Thoracic aorta (tissue), 2 donors: ENCODE results near the gene SLC22A9. TPM values are rescaled to one million over a fixed set of nuclear protein-coding genes. Genes with fewer than 3 reads are reported as not detected.

Experiments used
- ATAC-seq: fragments of 150-250 bp; one replicate; pipeline ENCODE4 v1.8.0; 2017; ENCODE audit warnings: low read depth; ENCODE audit not compliant: insufficient number of reproducible peaks, low FRiP score
- DNase-seq: peaks from one replicate; pipeline ENCODE4 v3.0.0-alpha.2; 2020; ENCODE audit warnings: low spot score
- H3K27ac ChIP-seq, 2 donors: fragments of 200-600 bp; sonication (generic); 1 replicate in 1 of 2; 2 replicates in 1 of 2; pipeline ENCODE4 v1.5.1; 2016; ENCODE audit warnings: mild to moderate bottlenecking in 2 of 2, moderate library complexity in 2 of 2
- H3K27me3 ChIP-seq: fragments of 200-600 bp; sonication (generic); replicated peaks from 2 replicates; pipeline ENCODE4 v1.6.0; 2016; ENCODE audit warnings: mild to moderate bottlenecking; ENCODE audit not compliant: insufficient read depth
- H3K36me3 ChIP-seq: fragments of 200-600 bp; sonication (generic); one replicate; pipeline ENCODE4 v1.5.1; 2016
- H3K4me1 ChIP-seq, 2 donors: fragments of 200-600 bp; sonication (generic); 1 replicate in 1 of 2; 2 replicates in 1 of 2; pipeline versions ENCODE4 v1.5.1 to v1.6.0; 2016; ENCODE audit warnings: low read depth in 2 of 2, mild to moderate bottlenecking in 1 of 2; ENCODE audit not compliant: control insufficient read depth in 1 of 2
- H3K4me3 ChIP-seq: fragments of 200-600 bp; sonication (generic); 2 replicates; pipeline ENCODE4 v1.5.1; 2016; ENCODE audit warnings: mild to moderate bottlenecking
- H3K9me3 ChIP-seq: fragments of 200-600 bp; sonication (generic); 2 replicates; pipeline ENCODE4 v1.5.1; 2016
- total RNA-seq, 2 donors: library from RNA; depleted of rRNA; stranded (reverse); fragments of >200 nt; gene quantifications; one replicate each; pipeline versions ENCODE4 v1.1.0 to v1.2.3, GENCODE V29; 2016
- TF ChIP-seq, protein P1 (sequence below): fragments of 200-600 bp; sonication (generic); IDR thresholded peaks from one replicate; pipeline ENCODE4 v1.5.1; 2019; ENCODE audit warnings: antibody characterized with exemption

SLC22A9 gene
- total RNA-seq, 2 donors from 2014 or later: not detected

DNA sequence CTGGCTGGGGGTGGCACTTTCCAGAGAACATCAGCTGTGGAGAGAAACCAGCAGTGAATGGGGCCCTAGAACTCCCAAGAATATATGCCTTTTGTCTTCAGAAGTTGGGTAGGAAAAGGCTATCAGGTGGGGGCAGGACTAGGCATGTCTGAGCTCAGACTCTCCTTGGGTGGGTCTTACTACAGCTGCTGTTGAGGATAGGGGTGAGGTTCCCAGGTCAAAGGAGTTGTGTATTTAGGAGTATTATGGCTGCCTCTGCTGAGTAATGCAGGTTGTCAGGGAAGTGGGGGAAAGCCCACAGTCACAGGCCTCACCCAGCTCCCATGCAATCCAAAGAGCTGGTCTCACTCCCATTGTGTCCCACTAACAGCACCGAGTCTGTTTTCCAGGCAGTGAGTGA, 26.1 kb downstream of the SLC22A9 start:
- H3K27ac ChIP-seq: no peak overlapping the region
- H3K4me1 ChIP-seq: no peaks in the 10 kb centered on the region
- ATAC-seq: no peak
- no peak overlapping the region for H3K4me3 ChIP-seq
- H3K27me3 ChIP-seq: no peaks in the 10 kb centered on the region
- DNase-seq: no peak
- TF ChIP-seq, protein P1, sequence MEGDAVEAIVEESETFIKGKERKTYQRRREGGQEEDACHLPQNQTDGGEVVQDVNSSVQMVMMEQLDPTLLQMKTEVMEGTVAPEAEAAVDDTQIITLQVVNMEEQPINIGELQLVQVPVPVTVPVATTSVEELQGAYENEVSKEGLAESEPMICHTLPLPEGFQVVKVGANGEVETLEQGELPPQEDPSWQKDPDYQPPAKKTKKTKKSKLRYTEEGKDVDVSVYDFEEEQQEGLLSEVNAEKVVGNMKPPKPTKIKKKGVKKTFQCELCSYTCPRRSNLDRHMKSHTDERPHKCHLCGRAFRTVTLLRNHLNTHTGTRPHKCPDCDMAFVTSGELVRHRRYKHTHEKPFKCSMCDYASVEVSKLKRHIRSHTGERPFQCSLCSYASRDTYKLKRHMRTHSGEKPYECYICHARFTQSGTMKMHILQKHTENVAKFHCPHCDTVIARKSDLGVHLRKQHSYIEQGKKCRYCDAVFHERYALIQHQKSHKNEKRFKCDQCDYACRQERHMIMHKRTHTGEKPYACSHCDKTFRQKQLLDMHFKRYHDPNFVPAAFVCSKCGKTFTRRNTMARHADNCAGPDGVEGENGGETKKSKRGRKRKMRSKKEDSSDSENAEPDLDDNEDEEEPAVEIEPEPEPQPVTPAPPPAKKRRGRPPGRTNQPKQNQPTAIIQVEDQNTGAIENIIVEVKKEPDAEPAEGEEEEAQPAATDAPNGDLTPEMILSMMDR: no peak
- no peaks in the 10 kb centered on the region for H3K9me3 ChIP-seq
- no peaks in the 10 kb centered on the region for H3K36me3 ChIP-seq

DNA sequence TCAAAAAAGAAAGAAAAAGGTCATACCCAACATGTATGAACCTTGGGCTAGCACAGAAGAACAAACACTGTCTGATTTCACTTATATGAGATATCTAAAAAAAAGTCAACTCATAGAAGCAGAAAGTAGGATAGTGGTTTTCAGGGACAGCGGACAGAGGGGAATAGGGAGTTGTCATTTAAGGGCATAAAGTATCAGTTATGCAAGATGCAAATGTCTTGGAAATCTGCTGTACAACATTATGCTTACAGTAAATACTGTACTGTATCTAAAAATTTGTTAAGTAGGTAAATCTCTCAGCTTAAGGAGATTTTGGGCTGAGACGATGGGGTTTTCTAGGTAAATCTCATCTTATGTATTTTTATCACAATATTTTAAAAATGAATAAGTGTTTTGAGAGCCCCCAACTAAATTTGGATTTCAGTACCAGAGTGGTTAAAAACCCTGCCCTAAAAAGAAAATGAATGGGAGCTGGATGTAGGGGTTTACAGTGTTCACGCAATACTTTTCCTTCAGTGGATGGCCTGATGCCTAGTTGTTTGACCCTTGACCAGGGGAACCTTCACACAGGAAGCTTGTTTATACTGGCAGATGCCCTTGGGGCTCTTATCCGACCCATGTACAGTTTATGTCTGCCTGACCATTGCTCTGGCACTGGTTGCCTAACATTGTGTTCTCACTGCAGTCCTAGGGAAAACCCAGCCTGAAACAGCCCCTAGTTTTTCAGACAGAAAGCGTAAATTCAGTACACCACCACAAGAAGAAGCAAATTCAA, 34.8 kb downstream of the SLC22A9 start:
- H3K9me3 ChIP-seq: no peaks in the 10 kb centered on the region
- H3K36me3 ChIP-seq: no peaks in the 10 kb centered on the region
- no peaks in the 10 kb centered on the region for H3K27me3 ChIP-seq
- no peaks in the 10 kb centered on the region for H3K4me1 ChIP-seq
- H3K27ac ChIP-seq: no peak overlapping the region
- ATAC-seq (no peak), DNase-seq (no peak)
- no peak overlapping the region for H3K4me3 ChIP-seq
- TF ChIP-seq, protein P1: no peak

DNA sequence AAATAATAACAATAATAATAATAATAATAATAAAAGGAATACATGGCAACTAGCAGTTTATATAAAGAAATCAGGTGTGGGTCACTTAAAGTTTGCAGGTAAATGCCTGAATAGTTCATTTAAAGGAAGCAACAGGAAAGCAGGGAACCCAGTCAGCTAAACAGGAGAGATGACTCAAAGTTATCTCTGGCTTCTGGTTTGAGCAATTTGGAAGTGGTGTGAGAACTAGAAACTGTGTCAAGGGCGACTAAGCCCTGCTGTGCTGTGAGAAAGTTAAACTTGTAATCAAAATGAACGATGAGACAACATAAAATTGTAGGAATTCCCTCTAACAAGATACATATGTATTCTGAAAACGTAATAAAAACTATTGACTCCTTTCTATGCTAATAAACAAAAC, 35.5 kb downstream of the SLC22A9 start:
- Histone ChIP-seq H3K27me3 (no peaks in the 10 kb centered on the region), H3K4me1 (no peaks in the 10 kb centered on the region), H3K4me3 (no peak overlapping the region), H3K27ac (no peak overlapping the region), H3K9me3 (no peaks in the 10 kb centered on the region), H3K36me3 (no peaks in the 10 kb centered on the region)
- ATAC-seq (no peak), DNase-seq (no peak)
- TF ChIP-seq, protein P1: no peak

DNA sequence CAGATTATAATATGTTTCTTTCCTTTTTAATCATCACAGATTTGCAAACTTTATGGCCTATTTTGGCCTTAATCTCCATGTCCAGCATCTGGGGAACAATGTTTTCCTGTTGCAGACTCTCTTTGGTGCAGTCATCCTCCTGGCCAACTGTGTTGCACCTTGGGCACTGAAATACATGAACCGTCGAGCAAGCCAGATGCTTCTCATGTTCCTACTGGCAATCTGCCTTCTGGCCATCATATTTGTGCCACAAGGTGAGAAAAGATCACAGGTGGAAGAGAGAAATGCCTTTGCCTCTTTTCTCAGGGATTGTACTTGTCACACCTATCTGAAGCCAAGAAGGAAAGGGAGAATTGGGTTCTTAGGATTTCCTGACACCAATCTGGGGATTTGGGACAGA, 36.9 kb downstream of the SLC22A9 start:
- TF ChIP-seq, protein P1: no peak
- Histone ChIP-seq H3K4me3 (no peak overlapping the region), H3K9me3 (no peaks in the 10 kb centered on the region), H3K36me3 (no peaks in the 10 kb centered on the region), H3K4me1 (no peaks in the 10 kb centered on the region), H3K27ac (no peak overlapping the region), H3K27me3 (no peaks in the 10 kb centered on the region)
- ATAC-seq (no peak), DNase-seq (no peak)

DNA sequence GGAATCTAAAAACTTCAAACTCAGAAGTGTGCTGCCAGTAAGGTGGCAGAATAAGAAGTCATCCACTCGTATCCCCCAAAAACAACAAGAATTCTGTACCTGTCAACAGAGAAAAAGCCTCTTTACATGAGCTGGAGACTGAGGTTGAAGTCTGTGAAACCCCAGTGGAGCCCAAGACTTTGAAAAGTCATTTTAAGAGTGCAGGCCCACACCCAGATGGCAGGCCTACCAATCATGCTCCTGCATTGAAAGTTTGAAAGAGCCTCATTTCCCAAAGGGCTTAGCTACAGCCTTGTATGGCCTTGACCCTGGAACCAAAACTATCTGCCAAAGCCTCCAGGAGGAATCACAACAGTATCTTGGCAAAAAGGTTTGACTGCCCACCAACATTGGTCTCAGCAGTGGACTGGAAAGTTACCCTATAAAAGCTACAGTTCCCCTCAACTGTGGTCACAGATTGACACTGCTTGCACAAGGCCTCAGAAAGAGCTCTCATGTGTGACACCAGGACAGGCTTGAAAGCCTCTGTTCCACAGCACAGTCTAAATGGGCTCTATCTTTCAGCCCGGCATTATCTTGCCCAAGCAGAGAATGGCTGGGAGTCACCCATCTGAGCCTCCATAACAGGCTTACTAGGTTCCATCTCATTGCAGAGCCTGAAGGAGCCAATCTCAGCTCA, 47.7 kb downstream of the SLC22A9 start:
- Histone ChIP-seq H3K4me1 (no peaks in the 10 kb centered on the region), H3K9me3 (no peaks in the 10 kb centered on the region), H3K4me3 (no peak overlapping the region), H3K27me3 (no peaks in the 10 kb centered on the region), H3K36me3 (no peaks in the 10 kb centered on the region), H3K27ac (no peak overlapping the region)
- ATAC-seq: no peak
- TF ChIP-seq, protein P1: no peak
- no peak for DNase-seq
